HCT116 (cell line): ENCODE measurements around the gene IL6R.
"Not testable (repeated sequence)": the region's sequence is repeated elsewhere in the genome, so short reads cannot be mapped to it uniquely, and the experiment has no call there.

Experiments used
- CEBPB ChIP-seq: IDR thresholded peaks from 2 replicates; pipeline ENCODE4 v1.6.1; 2012; ENCODE audit warnings: low read depth
- ELF1 ChIP-seq: IDR thresholded peaks from 2 replicates; pipeline ENCODE4 v1.6.1; 2012; ENCODE audit warnings: low read depth, borderline replicate concordance
- EZH2 ChIP-seq: fragments of 200-600 bp; sonication (generic); IDR thresholded peaks from 2 replicates; pipeline ENCODE4 v1.6.1; 2017; ENCODE audit warnings: antibody characterized with exemption, mixed run types
- EZH2phosphoT487 ChIP-seq: fragments of 200-600 bp; IDR thresholded peaks from 2 replicates; pipeline ENCODE4 v1.6.1; 2018; ENCODE audit warnings: antibody characterized with exemption, borderline replicate concordance
- JUND ChIP-seq: IDR thresholded peaks from 2 replicates; pipeline ENCODE4 v1.6.1; 2012
- MAX ChIP-seq: IDR thresholded peaks from 2 replicates; pipeline ENCODE4 v1.6.1; 2012
- POLR2A ChIP-seq: IDR thresholded peaks from 2 replicates; pipeline ENCODE4 v1.7.0; 2011; ENCODE audit warnings: borderline replicate concordance; ENCODE audit not compliant: insufficient read depth, insufficient read length; ENCODE audit errors: extremely low read depth
- POLR2AphosphoS5 ChIP-seq: IDR thresholded peaks from 2 replicates; pipeline ENCODE4 v1.6.1; 2011; ENCODE audit warnings: mild to moderate bottlenecking, low read depth, low read length, moderate library complexity
- SIN3A ChIP-seq: IDR thresholded peaks from 2 replicates; pipeline ENCODE4 v1.6.1; 2012; ENCODE audit warnings: low read depth
- YY1 ChIP-seq: IDR thresholded peaks from 2 replicates; pipeline ENCODE4 v1.6.1; 2011; ENCODE audit warnings: low read length, low read depth, moderate library complexity, mild to moderate bottlenecking; ENCODE audit not compliant: insufficient replicate concordance; ENCODE audit errors: extremely low read depth
- TF ChIP-seq, protein P1 (sequence below), 3 experiments: fragments of 200-600 bp in 1 of 3; sonication (generic) in 1 of 3; IDR thresholded peaks in 2 of 3; conservative IDR thresholded peaks in 1 of 3; 2 replicates each; pipeline ENCODE4 v1.5.1; 2012 to 2017; ENCODE audit warnings: low read depth in 2 of 3, low read length in 2 of 3, antibody characterized with exemption in 1 of 3, borderline replicate concordance in 1 of 3, control low read depth in 1 of 3, mild to moderate bottlenecking in 1 of 3, mixed read lengths in 1 of 3, mixed run types in 1 of 3, moderate library complexity in 1 of 3; ENCODE audit not compliant: insufficient read depth in 1 of 3

DNA sequence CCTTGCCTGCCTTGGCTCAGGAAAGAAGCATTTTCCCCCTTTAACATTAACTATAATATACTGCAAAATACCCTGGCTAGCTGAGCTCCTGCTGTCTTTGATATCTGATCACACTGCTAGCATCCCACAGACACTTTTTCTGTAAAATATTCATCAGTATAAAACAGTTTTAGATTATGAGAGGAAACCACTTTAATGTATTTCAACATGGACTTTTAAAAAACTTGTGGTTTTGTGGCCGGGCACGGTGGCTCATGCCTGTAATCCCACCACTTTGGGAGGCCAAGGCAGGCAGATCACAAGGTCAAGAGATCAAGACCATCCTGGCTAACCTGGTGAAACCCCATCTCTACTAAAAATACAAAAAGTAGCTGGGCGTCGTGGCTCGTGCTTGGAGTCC lies 81.6 kb downstream of the IL6R start:
- TF ChIP-seq, protein P1, sequence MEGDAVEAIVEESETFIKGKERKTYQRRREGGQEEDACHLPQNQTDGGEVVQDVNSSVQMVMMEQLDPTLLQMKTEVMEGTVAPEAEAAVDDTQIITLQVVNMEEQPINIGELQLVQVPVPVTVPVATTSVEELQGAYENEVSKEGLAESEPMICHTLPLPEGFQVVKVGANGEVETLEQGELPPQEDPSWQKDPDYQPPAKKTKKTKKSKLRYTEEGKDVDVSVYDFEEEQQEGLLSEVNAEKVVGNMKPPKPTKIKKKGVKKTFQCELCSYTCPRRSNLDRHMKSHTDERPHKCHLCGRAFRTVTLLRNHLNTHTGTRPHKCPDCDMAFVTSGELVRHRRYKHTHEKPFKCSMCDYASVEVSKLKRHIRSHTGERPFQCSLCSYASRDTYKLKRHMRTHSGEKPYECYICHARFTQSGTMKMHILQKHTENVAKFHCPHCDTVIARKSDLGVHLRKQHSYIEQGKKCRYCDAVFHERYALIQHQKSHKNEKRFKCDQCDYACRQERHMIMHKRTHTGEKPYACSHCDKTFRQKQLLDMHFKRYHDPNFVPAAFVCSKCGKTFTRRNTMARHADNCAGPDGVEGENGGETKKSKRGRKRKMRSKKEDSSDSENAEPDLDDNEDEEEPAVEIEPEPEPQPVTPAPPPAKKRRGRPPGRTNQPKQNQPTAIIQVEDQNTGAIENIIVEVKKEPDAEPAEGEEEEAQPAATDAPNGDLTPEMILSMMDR (IDR thresholded peaks at IDR 0.05 in 2 of 3, conservative IDR thresholded peaks at IDR 0.05 in 1 of 3; ENCODE audit: borderline replicate concordance in 1 of 3, insufficient read depth in 1 of 3, low read depth in 2 of 3, low read length in 2 of 3), result not testable (repeated sequence)
- not testable (repeated sequence) for TF ChIP-seq ELF1, JUND, EZH2, POLR2A, EZH2phosphoT487, SIN3A, POLR2AphosphoS5, CEBPB, YY1, MAX
